Panc1 (cell line): ENCODE data around the gene SLC44A4. TPM values are rescaled to one million over a fixed set of nuclear protein-coding genes. Genes with fewer than 3 reads are reported as not detected.

Experiments
- ATAC-seq: fragments of 200-7000 bp; cut with Tn5 transposase; 2 replicates; pipeline ENCODE4 v1.9.1; 2020; ENCODE audit warnings: mild to moderate bottlenecking, moderate library complexity
- BruUV-seq: library from RNA; stranded (reverse); fragments of 400-500 nt; replicated peaks from 2 replicates; lab custom pipeline; 2021; lab: Mats Ljungman, UMichigan
- CTCF ChIA-PET: fragments of 300-600 bp; sonication (Branson Sonifier 250); formaldehyde crosslinking; loops from one replicate; lab custom pipeline; 2022; ENCODE audit warnings: antibody characterized with exemption; lab: Charles Lee
- POLR2A ChIA-PET: fragments of 300-600 bp; sonication (Branson Sonifier 250); formaldehyde crosslinking; loops from one replicate; lab custom pipeline; 2022; ENCODE audit warnings: antibody characterized with exemption; lab: Charles Lee
- DNase-seq: peaks from one replicate; pipeline ENCODE4 v3.0.0-alpha.2; 2010; ENCODE audit warnings: low read depth, low spot score
- H3K27ac ChIP-seq: 2 replicates; pipeline ENCODE4 v1.5.1; 2011; ENCODE audit warnings: mild to moderate bottlenecking, low read length, inconsistent platforms
- H3K27me3 ChIP-seq: fragments of 200-500 bp; sonication (Bioruptor generic); 2 replicates; pipeline ENCODE4 v1.6.0; 2014; ENCODE audit warnings: low read length, inconsistent platforms; ENCODE audit not compliant: control insufficient read depth, insufficient read depth
- H3K36me3 ChIP-seq: fragments of 200-500 bp; sonication (Bioruptor generic); 2 replicates; pipeline ENCODE4 v1.5.1; 2014; ENCODE audit warnings: inconsistent platforms, mild to moderate bottlenecking, low read length, moderate library complexity; ENCODE audit not compliant: control insufficient read depth, insufficient read depth
- H3K4me1 ChIP-seq: 2 replicates; pipeline ENCODE4 v1.5.1; 2011; ENCODE audit warnings: inconsistent platforms, mild to moderate bottlenecking, low read length, moderate library complexity; ENCODE audit not compliant: control insufficient read depth, insufficient read depth
- H3K4me3 ChIP-seq, 2 experiments: 2 replicates each; pipeline ENCODE4 v1.5.1; 2011 to 2012; ENCODE audit warnings: low read depth in 2 of 2, low read length in 2 of 2, mild to moderate bottlenecking in 2 of 2, inconsistent platforms in 1 of 2, moderate library complexity in 1 of 2
- H3K9me3 ChIP-seq: fragments of 200-500 bp; sonication (Bioruptor generic); 2 replicates; pipeline ENCODE4 v1.5.1; 2014; ENCODE audit warnings: low read depth, mild to moderate bottlenecking, inconsistent platforms, low read length, moderate library complexity; ENCODE audit not compliant: control insufficient read depth, insufficient read depth
- POLR2AphosphoS5 ChIP-seq: IDR thresholded peaks from 2 replicates; pipeline ENCODE4 v1.6.1; 2012; ENCODE audit warnings: mild to moderate bottlenecking, low read depth, low read length, moderate library complexity
- SIN3A ChIP-seq: IDR thresholded peaks from 2 replicates; pipeline ENCODE4 v1.6.1; 2012; ENCODE audit warnings: low read depth, mild to moderate bottlenecking, low read length, moderate library complexity, borderline replicate concordance; ENCODE audit not compliant: insufficient read depth
- TCF7L2 ChIP-seq: IDR thresholded peaks from 2 replicates; pipeline ENCODE4 v1.6.1; 2011; ENCODE audit warnings: mild to moderate bottlenecking, low read depth, low read length, inconsistent platforms
- in situ Hi-C: cut with HindIII; loops from 2 replicates; pipeline ENCODE4 v1.10.0; 2016; ENCODE audit warnings: low sequenced_read_pairs, low pct_unique_long_range_greater_than_20kb
- intact Hi-C: fragments of 100-400 bp; cut with micrococcal nuclease; formaldehyde crosslinking; loops from one replicate; pipeline ENCODE4 v1.10.0; 2022; ENCODE audit not compliant: unreplicated experiment
- total RNA-seq: library from RNA; stranded (reverse); gene quantifications from one replicate; pipeline ENCODE4 v1.2.1, GENCODE V29; 2021; ENCODE audit not compliant: unreplicated experiment
- TF ChIP-seq, protein P1 (sequence below), 2 experiments: IDR thresholded peaks; 2 replicates each; pipeline ENCODE4 v1.6.1; 2011 to 2012; ENCODE audit warnings: low read depth in 2 of 2, control low read depth in 1 of 2, low read length in 1 of 2, mild to moderate bottlenecking in 1 of 2, moderate library complexity in 1 of 2; ENCODE audit not compliant: insufficient read depth in 1 of 2
- TF ChIP-seq, protein P2 (sequence below): fragments of 450-650 bp; IDR thresholded peaks from 2 replicates; pipeline ENCODE4 v1.5.1; 2017; ENCODE audit warnings: mild to moderate bottlenecking

SLC44A4 gene
- total RNA-seq, 1 experiment from 2014 or later: 2.7 TPM

DNA sequence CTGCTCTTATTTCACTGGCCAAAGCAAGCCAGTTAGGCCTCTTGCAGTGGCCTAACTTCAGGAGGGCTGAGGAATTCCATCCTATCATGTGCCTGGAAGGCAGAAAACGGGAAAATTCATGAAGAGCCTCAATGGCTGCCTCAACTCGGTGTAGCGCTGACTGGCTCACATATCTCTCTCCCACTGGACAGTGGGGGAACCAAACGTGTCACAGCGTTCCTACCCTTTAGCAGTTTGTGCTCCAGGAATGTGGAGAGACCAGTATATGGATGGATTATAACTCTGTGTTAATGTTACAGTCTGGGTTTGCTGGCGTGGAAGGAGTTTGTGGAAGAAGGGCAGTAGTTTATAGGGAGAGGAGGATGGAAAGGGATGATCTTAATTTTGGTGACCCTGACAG lies 37.0 kb upstream of the SLC44A4 start:
- no peak overlapping the region for H3K27ac ChIP-seq
- intact Hi-C loops (no loop called here), in situ Hi-C loops (no loop called here)
- ChIA-PET CTCF (no interaction called here), POLR2A (interaction anchor here (0.7 kb wide), 2 partner anchors 14 to 139 kb away, joined by 4 to 11 read pairs; partner anchors contain the start of genes VWA7 and ZBTB12)
- no peak for ATAC-seq
- TF ChIP-seq, protein P1, sequence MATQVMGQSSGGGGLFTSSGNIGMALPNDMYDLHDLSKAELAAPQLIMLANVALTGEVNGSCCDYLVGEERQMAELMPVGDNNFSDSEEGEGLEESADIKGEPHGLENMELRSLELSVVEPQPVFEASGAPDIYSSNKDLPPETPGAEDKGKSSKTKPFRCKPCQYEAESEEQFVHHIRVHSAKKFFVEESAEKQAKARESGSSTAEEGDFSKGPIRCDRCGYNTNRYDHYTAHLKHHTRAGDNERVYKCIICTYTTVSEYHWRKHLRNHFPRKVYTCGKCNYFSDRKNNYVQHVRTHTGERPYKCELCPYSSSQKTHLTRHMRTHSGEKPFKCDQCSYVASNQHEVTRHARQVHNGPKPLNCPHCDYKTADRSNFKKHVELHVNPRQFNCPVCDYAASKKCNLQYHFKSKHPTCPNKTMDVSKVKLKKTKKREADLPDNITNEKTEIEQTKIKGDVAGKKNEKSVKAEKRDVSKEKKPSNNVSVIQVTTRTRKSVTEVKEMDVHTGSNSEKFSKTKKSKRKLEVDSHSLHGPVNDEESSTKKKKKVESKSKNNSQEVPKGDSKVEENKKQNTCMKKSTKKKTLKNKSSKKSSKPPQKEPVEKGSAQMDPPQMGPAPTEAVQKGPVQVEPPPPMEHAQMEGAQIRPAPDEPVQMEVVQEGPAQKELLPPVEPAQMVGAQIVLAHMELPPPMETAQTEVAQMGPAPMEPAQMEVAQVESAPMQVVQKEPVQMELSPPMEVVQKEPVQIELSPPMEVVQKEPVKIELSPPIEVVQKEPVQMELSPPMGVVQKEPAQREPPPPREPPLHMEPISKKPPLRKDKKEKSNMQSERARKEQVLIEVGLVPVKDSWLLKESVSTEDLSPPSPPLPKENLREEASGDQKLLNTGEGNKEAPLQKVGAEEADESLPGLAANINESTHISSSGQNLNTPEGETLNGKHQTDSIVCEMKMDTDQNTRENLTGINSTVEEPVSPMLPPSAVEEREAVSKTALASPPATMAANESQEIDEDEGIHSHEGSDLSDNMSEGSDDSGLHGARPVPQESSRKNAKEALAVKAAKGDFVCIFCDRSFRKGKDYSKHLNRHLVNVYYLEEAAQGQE (IDR thresholded peaks at IDR 0.05; ENCODE audit: insufficient read depth in 1 of 2, low read depth in 2 of 2, low read length in 1 of 2): no peak
- TF ChIP-seq SIN3A (no peak), TCF7L2 (no peak), POLR2AphosphoS5 (no peak)
- TF ChIP-seq, protein P2, sequence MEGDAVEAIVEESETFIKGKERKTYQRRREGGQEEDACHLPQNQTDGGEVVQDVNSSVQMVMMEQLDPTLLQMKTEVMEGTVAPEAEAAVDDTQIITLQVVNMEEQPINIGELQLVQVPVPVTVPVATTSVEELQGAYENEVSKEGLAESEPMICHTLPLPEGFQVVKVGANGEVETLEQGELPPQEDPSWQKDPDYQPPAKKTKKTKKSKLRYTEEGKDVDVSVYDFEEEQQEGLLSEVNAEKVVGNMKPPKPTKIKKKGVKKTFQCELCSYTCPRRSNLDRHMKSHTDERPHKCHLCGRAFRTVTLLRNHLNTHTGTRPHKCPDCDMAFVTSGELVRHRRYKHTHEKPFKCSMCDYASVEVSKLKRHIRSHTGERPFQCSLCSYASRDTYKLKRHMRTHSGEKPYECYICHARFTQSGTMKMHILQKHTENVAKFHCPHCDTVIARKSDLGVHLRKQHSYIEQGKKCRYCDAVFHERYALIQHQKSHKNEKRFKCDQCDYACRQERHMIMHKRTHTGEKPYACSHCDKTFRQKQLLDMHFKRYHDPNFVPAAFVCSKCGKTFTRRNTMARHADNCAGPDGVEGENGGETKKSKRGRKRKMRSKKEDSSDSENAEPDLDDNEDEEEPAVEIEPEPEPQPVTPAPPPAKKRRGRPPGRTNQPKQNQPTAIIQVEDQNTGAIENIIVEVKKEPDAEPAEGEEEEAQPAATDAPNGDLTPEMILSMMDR: no peak
- H3K9me3 ChIP-seq: no peaks in the 10 kb centered on the region
- DNase-seq: no peak
- H3K36me3 ChIP-seq: no peaks in the 10 kb centered on the region
- H3K4me1 ChIP-seq: no peaks in the 10 kb centered on the region
- BruUV-seq: no TSS peak
- H3K4me3 ChIP-seq: no peak overlapping the region
- no peaks in the 10 kb centered on the region for H3K27me3 ChIP-seq

DNA sequence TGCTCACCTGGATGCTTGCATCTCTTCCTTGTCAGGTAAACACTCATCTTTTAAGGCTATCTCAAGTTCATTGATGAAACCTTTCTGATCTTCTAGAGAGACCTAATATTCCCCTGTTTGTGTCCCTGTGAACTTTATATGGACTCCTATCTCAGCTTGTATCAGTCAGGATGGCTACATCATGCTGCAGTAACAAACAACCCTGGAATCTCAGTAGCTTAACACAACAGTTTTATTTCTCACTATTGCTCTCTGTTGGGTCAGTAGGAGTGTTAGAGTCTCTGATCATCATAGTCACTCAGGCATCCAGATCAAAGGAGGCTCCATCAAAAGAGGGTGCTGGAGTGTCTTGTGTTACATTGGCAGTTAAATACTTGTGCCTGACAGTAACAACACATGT lies 36.6 kb upstream of the SLC44A4 start:
- in situ Hi-C loops: no loop called here
- Histone ChIP-seq H3K36me3 (no peaks in the 10 kb centered on the region), H3K27ac (no peak overlapping the region), H3K27me3 (no peaks in the 10 kb centered on the region), H3K4me1 (no peaks in the 10 kb centered on the region), H3K4me3 (no peak overlapping the region), H3K9me3 (no peaks in the 10 kb centered on the region)
- CTCF ChIA-PET: no interaction called here
- DNase-seq: no peak
- TF ChIP-seq SIN3A (no peak), POLR2AphosphoS5 (no peak), TCF7L2 (no peak)
- TF ChIP-seq, protein P1 (IDR thresholded peaks at IDR 0.05; ENCODE audit: insufficient read depth in 1 of 2, low read depth in 2 of 2, low read length in 1 of 2): no peak
- TF ChIP-seq, protein P2: no peak
- intact Hi-C loops: no loop called here
- BruUV-seq: no TSS peak
- POLR2A ChIA-PET: interaction anchor here (0.6 kb wide), 1 partner anchor 44 kb away, joined by 3 read pairs; no protein-coding TSS in a partner anchor
- no peak for ATAC-seq
